ENCODE results near the gene PI16.

Gene PI16

GRCh38 chr6:36933519-36933918 lies 21.0 kb upstream of the PI16 start:
- Histone ChIP-seq H3K4ac (ENCODE audit: low read depth, low read length) (no peak overlapping the region), H2AFZ (ENCODE audit: insufficient read depth, low read length, poor library complexity) (no peak overlapping the region), H2BK12ac (ENCODE audit: low read length) (no peak overlapping the region), H3K23ac (ENCODE audit: low read length) (no peak overlapping the region), H2BK5ac (ENCODE audit: low read depth, low read length, poor library complexity) (no peak overlapping the region), H3K27ac (ENCODE audit: low read depth, low read length) (no peak overlapping the region), H3K36me3 (ENCODE audit: control insufficient read depth in 1 of 2, insufficient read depth in 2 of 2, low read length in 2 of 2) (no peaks in the 10 kb centered on the region), H3K9me3 (ENCODE audit: insufficient read depth, low read depth, low read length) (no peaks in the 10 kb centered on the region), H3K4me1 (ENCODE audit: control insufficient read depth in 1 of 2, insufficient read depth in 2 of 2, low read length in 2 of 2) (peaks cover 0 to 1% of the 10 kb centered on the region in 2 experiments), H2BK120ac (ENCODE audit: insufficient read depth, low read length, poor library complexity) (no peak overlapping the region), H4K12ac (ENCODE audit: low read depth, low read length) (no peak overlapping the region), H3K27me3 (ENCODE audit: insufficient read depth, low read length) (no peaks in the 10 kb centered on the region), H3K79me1 (ENCODE audit: low read length) (no peaks in the 10 kb centered on the region), H3K14ac (ENCODE audit: low read length) (no peak overlapping the region), H4K8ac (ENCODE audit: low read depth, low read length) (no peak overlapping the region), H3K79me2 (ENCODE audit: control insufficient read depth, insufficient read depth, low read length, poor library complexity) (no peaks in the 10 kb centered on the region), H3K18ac (ENCODE audit: low read length) (no peak overlapping the region), H3K4me2 (ENCODE audit: low read length) (no peak overlapping the region), H3K9ac (ENCODE audit: low read length) (no peak overlapping the region), H4K91ac (ENCODE audit: low read depth, low read length) (no peak overlapping the region), H3K4me3 (ENCODE audit: low read depth, low read length) (no peak overlapping the region), H2AK5ac (ENCODE audit: low read length) (no peak overlapping the region)
- WGBS (ENCODE audit: extremely low coverage, insufficient coverage, insufficient read length) = no CpG with 5 or more reads among the region's 4 CpGs
- DNase-seq = peak in 1 of 2 donors; percentile 18

- Histone ChIP-seq H2BK120ac (ENCODE audit: insufficient read depth, low read length, poor library complexity) (no peak overlapping the region), H3K27me3 (ENCODE audit: insufficient read depth, low read length) (no peaks in the 10 kb centered on the region), H2AFZ (ENCODE audit: insufficient read depth, low read length, poor library complexity) (no peak overlapping the region), H2BK5ac (ENCODE audit: low read depth, low read length, poor library complexity) (no peak overlapping the region), H3K4me3 (ENCODE audit: low read depth, low read length) (no peak overlapping the region), H3K4me2 (ENCODE audit: low read length) (no peak overlapping the region), H3K9me3 (ENCODE audit: insufficient read depth, low read depth, low read length) (no peaks in the 10 kb centered on the region), H3K79me2 (ENCODE audit: control insufficient read depth, insufficient read depth, low read length, poor library complexity) (no peaks in the 10 kb centered on the region), H2BK12ac (ENCODE audit: low read length) (no peak overlapping the region), H2AK5ac (ENCODE audit: low read length) (no peak overlapping the region), H4K12ac (ENCODE audit: low read depth, low read length) (no peak overlapping the region), H3K18ac (ENCODE audit: low read length) (no peak overlapping the region), H3K4ac (ENCODE audit: low read depth, low read length) (no peak overlapping the region), H3K36me3 (ENCODE audit: control insufficient read depth in 1 of 2, insufficient read depth in 2 of 2, low read length in 2 of 2) (no peaks in the 10 kb centered on the region), H4K91ac (ENCODE audit: low read depth, low read length) (no peak overlapping the region), H3K79me1 (ENCODE audit: low read length) (no peaks in the 10 kb centered on the region), H3K9ac (ENCODE audit: low read length) (no peak overlapping the region), H3K14ac (ENCODE audit: low read length) (no peak overlapping the region), H4K8ac (ENCODE audit: low read depth, low read length) (no peak overlapping the region), H3K4me1 (ENCODE audit: control insufficient read depth in 1 of 2, insufficient read depth in 2 of 2, low read length in 2 of 2) (peaks cover 0 to 2% of the 10 kb centered on the region in 2 experiments), H3K27ac (ENCODE audit: low read depth, low read length) (no peak overlapping the region), H3K23ac (ENCODE audit: low read length) (no peak overlapping the region)
- no CpG with 5 or more reads among the region's 7 CpGs for WGBS (ENCODE audit: extremely low coverage, insufficient coverage, insufficient read length)
- DNase-seq = no peak
Measured at GRCh38 chr6:36934901-36935300, 19.6 kb upstream of the PI16 start.

GRCh38 chr6:36936824-36937223 lies 17.7 kb upstream of the PI16 start:
- Histone ChIP-seq H3K4me1 (ENCODE audit: control insufficient read depth in 1 of 2, insufficient read depth in 2 of 2, low read length in 2 of 2) (peaks cover 0 to 2% of the 10 kb centered on the region in 2 experiments), H3K27me3 (ENCODE audit: insufficient read depth, low read length) (no peaks in the 10 kb centered on the region), H3K79me1 (ENCODE audit: low read length) (no peaks in the 10 kb centered on the region), H3K4me2 (ENCODE audit: low read length) (no peak overlapping the region), H3K27ac (ENCODE audit: low read depth, low read length) (no peak overlapping the region), H3K9me3 (ENCODE audit: insufficient read depth, low read depth, low read length) (no peaks in the 10 kb centered on the region), H2AFZ (ENCODE audit: insufficient read depth, low read length, poor library complexity) (no peak overlapping the region), H2BK120ac (ENCODE audit: insufficient read depth, low read length, poor library complexity) (no peak overlapping the region), H2BK5ac (ENCODE audit: low read depth, low read length, poor library complexity) (no peak overlapping the region), H3K14ac (ENCODE audit: low read length) (no peak overlapping the region), H4K91ac (ENCODE audit: low read depth, low read length) (no peak overlapping the region), H4K12ac (ENCODE audit: low read depth, low read length) (no peak overlapping the region), H3K18ac (ENCODE audit: low read length) (no peak overlapping the region), H2BK12ac (ENCODE audit: low read length) (no peak overlapping the region), H3K9ac (ENCODE audit: low read length) (no peak overlapping the region), H3K4me3 (ENCODE audit: low read depth, low read length) (no peak overlapping the region), H2AK5ac (ENCODE audit: low read length) (no peak overlapping the region), H3K23ac (ENCODE audit: low read length) (no peak overlapping the region), H3K4ac (ENCODE audit: low read depth, low read length) (no peak overlapping the region), H4K8ac (ENCODE audit: low read depth, low read length) (no peak overlapping the region), H3K36me3 (ENCODE audit: control insufficient read depth in 1 of 2, insufficient read depth in 2 of 2, low read length in 2 of 2) (no peaks in the 10 kb centered on the region), H3K79me2 (ENCODE audit: control insufficient read depth, insufficient read depth, low read length, poor library complexity) (no peaks in the 10 kb centered on the region)
- DNase-seq = no peak
- no CpG with 5 or more reads among the region's 5 CpGs for WGBS (ENCODE audit: extremely low coverage, insufficient coverage, insufficient read length)

- Histone ChIP-seq H3K14ac (ENCODE audit: low read length) (no peak overlapping the region), H2AK5ac (ENCODE audit: low read length) (no peak overlapping the region), H3K23ac (ENCODE audit: low read length) (no peak overlapping the region), H2BK12ac (ENCODE audit: low read length) (no peak overlapping the region), H3K27ac (ENCODE audit: low read depth, low read length) (no peak overlapping the region), H3K4me3 (ENCODE audit: low read depth, low read length) (no peak overlapping the region), H3K79me2 (ENCODE audit: control insufficient read depth, insufficient read depth, low read length, poor library complexity) (no peaks in the 10 kb centered on the region), H3K36me3 (ENCODE audit: control insufficient read depth in 1 of 2, insufficient read depth in 2 of 2, low read length in 2 of 2) (no peaks in the 10 kb centered on the region), H2BK120ac (ENCODE audit: insufficient read depth, low read length, poor library complexity) (no peak overlapping the region), H3K27me3 (ENCODE audit: insufficient read depth, low read length) (no peaks in the 10 kb centered on the region), H4K91ac (ENCODE audit: low read depth, low read length) (no peak overlapping the region), H3K9me3 (ENCODE audit: insufficient read depth, low read depth, low read length) (no peaks in the 10 kb centered on the region), H4K12ac (ENCODE audit: low read depth, low read length) (no peak overlapping the region), H3K79me1 (ENCODE audit: low read length) (no peaks in the 10 kb centered on the region), H4K8ac (ENCODE audit: low read depth, low read length) (no peak overlapping the region), H3K9ac (ENCODE audit: low read length) (no peak overlapping the region), H2BK5ac (ENCODE audit: low read depth, low read length, poor library complexity) (no peak overlapping the region), H3K18ac (ENCODE audit: low read length) (no peak overlapping the region), H3K4me2 (ENCODE audit: low read length) (no peak overlapping the region), H3K4me1 (ENCODE audit: control insufficient read depth in 1 of 2, insufficient read depth in 2 of 2, low read length in 2 of 2) (peaks cover 0 to 2% of the 10 kb centered on the region in 2 experiments), H2AFZ (ENCODE audit: insufficient read depth, low read length, poor library complexity) (no peak overlapping the region), H3K4ac (ENCODE audit: low read depth, low read length) (no peak overlapping the region)
- DNase-seq = no peak
- WGBS (ENCODE audit: extremely low coverage, insufficient coverage, insufficient read length) = no CpG with 5 or more reads among the region's 6 CpGs
Measured at GRCh38 chr6:36937896-36938295, 16.6 kb upstream of the PI16 start.
